ENCODE results near the gene ZNF175.
A peak's percentile ranks its signal among the peaks of the same experiment; 100 is the strongest.
"Not testable (repeated sequence)": the region's sequence is repeated elsewhere in the genome, so short reads cannot be mapped to it uniquely, and the experiment has no call there.

The ZNF175 gene

DNA sequence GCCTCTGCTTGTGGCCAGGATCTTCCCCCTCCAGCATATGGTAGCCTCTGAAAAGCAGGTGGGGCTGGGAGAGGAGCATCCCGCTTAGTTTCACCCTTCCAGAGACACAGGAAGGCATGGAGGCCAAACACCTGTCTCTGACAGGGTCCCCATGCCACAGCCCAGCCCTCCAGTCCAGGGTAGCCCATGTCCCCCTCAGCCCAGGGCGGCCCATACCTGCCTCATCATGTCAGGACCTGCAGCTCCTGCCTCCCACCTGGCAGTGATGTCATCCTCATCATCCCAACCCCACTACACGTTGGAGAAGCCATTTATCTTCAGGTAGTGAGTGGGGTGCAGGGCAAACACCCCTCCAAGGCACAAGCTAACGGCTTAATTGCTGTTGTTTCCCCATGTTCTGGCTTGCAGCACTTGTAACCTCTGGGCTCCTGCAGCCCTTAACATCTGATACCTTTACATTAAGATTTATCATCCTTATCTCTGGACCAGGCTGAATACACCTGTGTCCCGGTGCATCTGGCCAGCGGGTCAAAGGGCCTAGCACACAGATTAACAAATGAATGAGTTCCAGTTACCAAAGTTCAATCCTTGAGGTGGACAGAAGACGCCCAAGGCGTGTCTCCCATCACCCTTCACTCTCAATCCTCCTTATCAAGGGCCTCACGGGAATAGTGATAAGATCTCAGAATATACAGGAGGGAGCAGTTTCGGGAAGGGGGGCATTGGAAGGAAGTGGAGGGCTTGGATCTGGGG, 22.2 kb downstream of the ZNF175 start:
- DNase-seq = no peak

- peak; percentile 78 for DNase-seq
Measured at GRCh38 chr19:51593969-51594773, 23.1 kb downstream of the ZNF175 start.

GRCh38 chr19:51594774-51595109, 23.7 kb downstream of the ZNF175 start:
- no peak for DNase-seq

DNA sequence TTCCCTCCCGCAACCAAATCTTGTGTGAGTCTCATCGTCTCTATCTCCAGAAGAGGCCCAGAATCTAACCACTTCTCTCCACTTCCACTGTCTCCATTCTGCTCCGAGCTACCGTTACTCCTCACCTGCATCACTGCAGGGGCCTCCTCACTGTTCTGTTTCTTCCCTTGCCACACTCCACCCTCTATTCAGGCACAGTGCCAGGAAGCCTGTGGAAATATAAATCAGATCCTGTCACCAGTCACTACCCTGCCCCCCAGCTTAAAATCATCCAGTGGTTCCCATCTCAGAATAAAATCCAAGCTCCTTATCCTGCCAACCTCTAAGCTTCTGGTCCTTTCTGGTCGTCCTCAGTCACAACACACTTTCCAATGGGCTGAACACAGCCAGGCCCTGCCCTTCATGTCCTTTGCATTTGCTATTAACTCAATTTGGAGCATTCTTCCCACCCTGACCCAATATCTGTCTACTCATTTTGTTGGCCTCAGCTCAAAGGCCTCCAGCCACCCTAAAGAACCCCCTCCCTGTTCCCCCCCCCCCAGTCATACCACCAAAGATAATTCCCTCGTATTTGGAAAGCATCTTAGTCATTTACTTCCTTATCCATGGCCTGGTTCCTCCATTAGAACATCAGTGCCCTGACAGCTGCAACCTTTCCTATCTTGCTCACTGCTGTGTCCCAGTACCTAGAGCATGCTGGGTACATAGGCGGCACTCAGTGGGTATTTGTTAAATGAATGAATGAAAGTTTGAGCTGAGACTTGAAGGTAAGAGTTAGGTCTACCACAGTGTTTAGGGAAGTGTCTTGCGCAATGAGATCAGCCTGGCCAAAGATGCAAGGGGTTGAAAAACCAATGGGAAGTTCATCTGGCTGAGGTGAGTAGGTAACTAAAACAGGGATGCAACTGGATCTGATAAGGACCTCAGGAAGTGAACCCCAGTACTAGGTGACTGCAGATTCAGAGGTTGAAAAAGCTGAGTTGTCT, 24.4 kb downstream of the ZNF175 start:
- DNase-seq = no peak

DNA sequence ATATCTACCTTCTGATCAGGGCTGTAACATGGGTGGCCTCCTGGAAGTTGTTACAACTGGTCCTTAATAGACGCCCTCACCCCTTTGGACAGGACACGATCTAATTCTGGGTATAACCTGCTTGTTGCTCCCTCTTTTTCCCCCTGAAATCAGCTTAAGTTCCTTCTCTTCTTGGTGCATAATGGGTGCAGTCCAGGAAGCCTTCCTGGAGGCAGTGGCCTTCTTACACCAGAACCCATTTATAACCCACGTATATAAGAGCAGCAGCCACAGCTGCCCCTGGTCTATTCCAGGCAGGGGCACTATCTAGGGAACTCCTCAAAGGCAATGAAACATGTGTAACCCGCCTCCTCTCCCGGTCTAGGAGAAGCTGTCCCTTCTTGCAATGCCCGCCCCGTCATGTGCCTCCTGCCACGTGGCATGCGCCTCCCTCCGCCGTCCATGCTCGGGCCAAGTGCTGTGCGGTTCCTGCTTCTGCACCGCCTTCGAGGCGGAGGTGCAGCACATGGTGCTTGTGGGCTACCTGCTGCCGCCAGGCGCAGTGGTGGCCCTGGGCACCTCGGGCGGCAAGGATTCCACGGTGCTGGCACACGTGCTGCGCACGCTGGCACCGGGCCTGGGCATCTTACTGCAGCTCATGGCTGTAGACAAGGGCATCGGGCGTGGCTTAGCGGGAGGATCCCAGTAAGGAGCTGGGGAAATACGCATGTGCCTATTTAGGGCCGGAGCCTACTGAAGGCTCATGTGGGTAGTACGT, 27.3 kb downstream of the ZNF175 start:
- DNase-seq = no peak

DNA sequence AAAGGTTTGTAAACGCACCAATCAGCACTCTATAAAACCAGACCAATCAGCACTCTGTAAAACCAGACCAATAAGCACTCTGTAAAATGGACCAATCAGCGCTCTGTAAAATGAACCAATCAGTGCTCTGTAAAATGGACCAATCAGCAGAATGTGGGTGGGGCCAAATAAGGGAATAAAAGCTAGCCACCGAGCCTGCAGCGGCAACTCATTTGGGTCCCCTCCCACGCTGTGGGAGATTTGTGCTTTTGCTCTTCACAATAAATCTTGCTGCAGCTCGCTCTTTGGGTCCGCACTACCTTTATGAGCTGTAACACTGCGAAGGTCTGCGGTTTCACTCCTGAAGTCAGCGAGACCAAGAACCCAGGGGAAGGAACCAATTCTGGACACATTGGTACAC, 28.0 kb downstream of the ZNF175 start:
- DNase-seq = no peak

DNA sequence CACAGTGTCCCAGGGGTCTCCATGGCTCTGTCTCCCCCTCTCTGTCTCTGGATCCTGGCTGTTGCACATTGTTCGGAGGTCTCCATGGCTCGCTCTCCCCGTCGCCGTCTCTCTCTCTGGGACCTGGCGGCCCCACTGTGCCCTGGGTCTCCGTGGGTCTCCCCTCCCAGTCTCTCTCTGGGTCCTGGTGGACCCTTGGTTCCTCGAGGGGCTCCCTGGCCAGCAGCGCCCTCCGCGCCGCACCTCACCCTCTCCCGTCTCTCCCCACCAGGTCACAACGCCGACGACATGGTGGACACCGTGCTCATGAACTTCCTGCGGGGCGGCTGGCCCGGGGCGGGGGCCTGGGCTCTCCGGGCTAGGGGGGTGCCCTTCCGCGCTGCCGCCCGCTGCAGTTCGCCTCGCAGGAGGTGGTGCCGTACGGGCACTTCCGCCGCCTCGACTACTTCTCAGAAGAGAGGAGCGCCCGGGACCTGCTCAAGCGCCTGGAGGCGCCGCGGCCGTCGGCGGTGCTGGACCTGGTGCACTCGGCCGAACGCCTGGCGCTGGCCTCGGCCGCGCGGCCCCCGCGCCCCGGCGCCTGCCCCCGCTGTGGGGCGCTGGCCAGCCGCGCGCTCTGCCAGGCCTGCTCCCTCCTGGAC, 30.0 kb downstream of the ZNF175 start:
- no peak for DNase-seq

GRCh38 chr19:51602189-51602854, 31.2 kb downstream of the ZNF175 start:
- no peak for DNase-seq

DNA sequence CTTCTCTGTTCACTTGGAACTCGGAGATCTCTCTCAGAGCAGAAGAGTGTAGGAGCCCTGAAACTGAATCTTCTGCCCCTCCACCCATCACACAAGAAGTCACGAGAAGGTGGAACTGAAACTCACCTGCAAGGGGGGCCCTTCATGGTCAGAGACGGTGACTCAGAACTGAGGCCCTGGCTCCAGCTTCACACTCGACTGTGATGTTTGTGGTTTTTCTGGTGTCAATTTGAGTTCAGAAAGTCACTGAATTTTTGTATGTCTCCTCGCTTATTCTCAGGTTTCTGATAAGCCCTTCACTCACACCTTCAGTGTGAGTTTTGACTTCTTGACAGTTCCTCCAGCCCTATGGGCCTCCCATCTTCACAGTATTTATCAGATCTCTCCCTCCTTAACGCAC, 36.0 kb downstream of the ZNF175 start:
- no peak for DNase-seq

DNA sequence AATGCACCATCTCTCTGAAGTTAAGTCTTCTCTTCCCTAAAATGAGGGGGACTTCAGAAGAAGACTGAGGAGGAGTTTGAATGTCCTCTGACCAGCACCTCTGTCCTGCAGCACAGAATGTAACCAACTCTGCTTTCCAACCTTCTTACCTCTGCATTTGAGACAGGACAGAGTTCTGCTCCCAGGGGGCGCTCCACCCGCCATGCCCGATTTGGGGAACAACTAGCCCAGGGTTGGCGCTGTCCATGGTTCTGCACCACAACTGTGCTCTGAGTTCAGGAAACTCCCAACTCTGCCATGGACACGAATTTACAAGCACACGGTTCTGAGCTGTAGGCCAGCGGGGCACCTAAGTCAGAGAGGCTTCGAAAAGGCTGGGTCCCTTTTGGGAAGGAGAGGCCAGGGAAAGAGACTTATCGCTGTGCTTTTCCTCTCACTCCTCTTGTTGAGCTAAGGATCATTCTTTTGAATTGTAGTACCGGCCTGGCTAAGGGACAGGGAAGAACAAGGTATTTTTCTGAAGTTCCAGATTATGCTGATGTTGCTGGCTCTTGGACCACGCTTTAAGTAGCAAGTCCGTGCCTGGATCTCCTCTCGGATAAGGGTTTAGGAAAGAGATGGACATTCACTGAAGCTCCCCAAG, 37.0 kb downstream of the ZNF175 start:
- no peak for DNase-seq

GRCh38 chr19:51610576-51610975, 39.5 kb downstream of the ZNF175 start:
- DNase-seq = no peak

GRCh38 chr19:51614789-51615188, 43.7 kb downstream of the ZNF175 start:
- no peak for DNase-seq

- DNase-seq = no peak
Measured at GRCh38 chr19:51615991-51616390, 44.9 kb downstream of the ZNF175 start.

DNA sequence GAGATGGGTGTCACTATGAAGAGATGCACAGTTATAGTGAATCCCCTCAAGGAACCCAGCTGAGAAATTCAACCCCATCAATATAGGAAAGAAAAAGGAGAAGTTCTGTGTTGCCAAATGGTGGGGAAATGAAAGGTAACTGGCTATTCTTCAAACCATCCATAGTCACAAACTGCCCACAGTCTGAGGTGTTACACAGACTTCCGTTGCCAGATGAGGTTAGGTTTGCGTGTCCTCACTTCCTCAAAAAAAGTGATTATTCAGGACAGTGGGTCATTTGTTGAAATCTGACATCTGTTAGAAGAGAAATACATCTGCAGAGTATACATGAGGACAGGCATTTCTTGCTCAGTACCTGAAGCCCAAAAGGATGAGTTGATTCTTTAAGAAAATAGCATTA, 50.1 kb downstream of the ZNF175 start:
- no peak for DNase-seq

DNA sequence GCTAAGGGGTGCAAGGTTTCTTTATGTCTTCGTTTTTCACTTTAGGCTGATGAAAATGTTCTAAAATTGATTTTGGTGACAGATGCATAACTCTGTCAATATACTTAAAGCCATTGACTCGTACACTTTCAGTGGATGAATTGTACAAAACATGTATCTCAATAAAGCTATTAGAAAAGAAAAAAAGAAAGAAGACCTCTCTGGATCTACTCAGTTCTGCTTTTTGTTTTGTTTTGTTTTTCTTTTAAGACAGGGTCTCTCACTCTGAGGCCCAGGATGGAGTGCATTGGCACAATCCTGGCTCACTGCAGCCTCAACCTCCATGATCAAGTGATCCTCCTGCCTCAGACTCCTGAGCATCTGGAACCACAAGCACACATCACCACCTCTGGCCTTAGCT, 55.6 kb downstream of the ZNF175 start:
- DNase-seq = no peak

DNA sequence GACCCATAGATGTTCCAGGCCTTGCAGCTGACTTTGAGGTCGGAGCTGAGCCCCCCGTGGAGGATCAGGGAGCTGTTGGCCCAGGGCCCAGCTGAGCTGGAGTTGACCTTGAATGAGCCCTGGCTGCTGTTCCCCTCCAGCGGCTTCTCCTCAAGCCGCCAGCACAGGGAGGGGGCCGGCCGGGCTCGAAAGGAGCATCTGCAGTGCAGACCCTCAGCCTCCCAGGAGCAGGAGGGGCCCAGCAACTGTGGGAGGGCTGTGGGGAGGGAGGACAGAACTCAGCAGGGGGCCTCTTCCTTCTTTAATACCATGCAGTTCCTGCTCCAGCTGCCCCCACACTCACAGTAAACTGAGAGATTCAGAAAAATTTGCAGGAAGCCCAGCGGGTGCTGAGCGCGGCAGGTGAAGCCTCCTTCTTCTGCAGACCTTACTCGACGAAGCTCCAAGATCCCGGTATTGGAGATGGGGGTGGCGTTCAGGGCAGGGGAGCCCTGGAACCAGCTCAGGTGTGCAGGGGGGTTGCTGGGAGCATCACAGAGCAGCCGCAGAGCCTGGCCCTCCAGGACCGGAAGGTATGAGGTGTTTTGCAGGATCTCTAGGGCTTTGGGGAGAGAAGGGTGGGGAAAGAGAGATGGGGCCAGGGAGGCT, 56.5 kb downstream of the ZNF175 start:
- no peak for DNase-seq

DNA sequence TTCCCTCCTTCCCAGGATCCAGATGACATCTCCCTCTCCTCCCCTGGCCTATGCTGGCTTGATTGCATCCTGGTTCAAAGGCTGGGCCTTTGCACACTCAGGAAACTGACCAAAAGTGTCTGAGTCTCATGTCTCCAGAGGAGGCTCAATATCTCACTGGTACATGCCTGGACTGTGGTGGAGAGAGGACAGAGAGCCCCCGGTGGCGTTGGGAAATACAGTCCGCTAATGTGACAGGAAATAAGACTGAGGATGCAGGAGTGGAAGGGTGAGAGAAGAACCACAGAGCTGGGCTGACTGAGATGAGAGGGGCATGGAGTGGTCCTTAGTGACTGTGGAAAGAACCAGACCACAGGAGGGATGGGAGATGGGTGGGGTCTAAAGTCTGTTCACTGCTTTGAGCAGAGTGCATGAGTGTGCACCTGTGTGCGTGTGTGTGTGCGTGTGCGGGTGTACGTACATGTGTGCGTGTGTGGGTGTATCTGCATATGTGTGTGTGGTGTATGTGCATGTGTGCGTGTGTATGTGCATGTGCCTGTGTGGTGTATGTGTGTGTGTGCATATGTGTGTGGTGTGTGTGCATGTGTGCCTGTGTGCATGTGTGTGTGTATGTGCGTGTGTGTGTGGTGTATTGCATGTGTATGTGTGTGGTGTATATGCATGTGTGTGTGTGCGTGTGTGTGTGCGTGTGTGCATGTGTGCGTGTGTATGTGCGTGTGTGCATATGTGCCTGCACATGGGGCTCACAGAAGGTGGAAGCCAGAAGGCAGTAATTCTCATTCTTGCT, 57.3 kb downstream of the ZNF175 start:
- DNase-seq = no peak

DNA sequence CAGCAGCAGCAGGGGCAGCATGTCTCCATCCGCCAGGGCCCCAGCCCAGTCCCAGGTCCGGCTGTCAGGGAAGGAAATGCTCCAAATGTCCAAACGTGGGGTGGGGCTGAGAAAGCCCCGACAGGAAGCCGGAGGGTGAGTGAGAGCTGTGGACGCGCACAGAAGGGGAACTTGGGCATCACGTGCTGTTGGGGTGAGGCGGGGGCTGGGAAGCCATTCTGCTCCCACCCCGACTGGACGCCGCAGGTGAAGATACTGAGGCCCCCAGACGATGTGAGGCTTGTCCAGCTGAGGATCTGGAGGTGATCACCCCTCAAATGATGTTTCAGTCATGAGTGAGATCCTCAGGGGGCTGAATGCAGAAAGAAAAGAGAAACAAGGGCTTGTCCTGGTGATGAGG, 59.2 kb downstream of the ZNF175 start, which contains the start of gene SIGLEC5:
TSS of gene SIGLEC5 (minus strand) at position 87 of the 400 bp plus-strand sequence. CDS start at position 21, 66 bp downstream.
- not testable (repeated sequence) for DNase-seq

GRCh38 chr19:51632126-51632525, 61.0 kb downstream of the ZNF175 start:
- no peak for DNase-seq

Data from NCI-H187 treated with DMSO at 0.1 percent for 48 hours (cell line).